Kidney capillary endothelial cell (primary cell): ENCODE data around the gene TMEM167A.

Experiments
- DNase-seq: peaks from one replicate; pipeline ENCODE4 v3.0.0-alpha.2; 2018; ENCODE audit warnings: low spot score

TMEM167A gene, protein sequence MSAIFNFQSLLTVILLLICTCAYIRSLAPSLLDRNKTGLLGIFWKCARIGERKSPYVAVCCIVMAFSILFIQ

GRCh38 chr5:83076742-83077661 is at the start of gene TMEM167A, which contains the start of gene XRCC4:
TSS of gene TMEM167A (minus strand) at chr5:83077394. CDS start at chr5:83077323, 71 bp downstream.
TSS of gene XRCC4 (plus strand) at chr5:83077547. CDS start at chr5:83104920, 27,373 bp downstream.
- DNase-seq, result peak; percentile 97

- no peak for DNase-seq
These were observed 49.3 kb upstream of the TMEM167A start for GRCh38 chr5:83126501-83126900.

DNA sequence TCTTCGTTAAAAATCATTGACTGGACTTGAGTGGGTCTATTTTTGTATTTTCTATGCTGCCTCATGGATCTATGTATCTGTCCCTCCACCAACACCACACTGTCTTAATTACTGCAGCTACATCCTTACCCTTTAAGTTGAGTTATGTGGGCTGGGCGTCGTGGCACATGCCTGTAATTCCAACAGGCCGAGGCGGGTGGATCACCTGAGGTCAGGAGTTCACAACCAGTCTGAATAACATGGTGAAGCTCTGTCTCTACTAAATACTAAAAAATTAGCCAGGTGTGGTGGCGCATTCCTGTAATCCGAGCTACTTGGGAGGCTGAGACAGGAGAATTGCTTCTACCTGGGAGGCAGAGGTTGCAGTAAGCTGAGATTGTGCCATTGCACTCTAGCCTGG is 48.4 kb upstream of the TMEM167A start:
- DNase-seq, result no peak

- no peak for DNase-seq
These were observed 47.4 kb upstream of the TMEM167A start for GRCh38 chr5:83124593-83124992.

DNA sequence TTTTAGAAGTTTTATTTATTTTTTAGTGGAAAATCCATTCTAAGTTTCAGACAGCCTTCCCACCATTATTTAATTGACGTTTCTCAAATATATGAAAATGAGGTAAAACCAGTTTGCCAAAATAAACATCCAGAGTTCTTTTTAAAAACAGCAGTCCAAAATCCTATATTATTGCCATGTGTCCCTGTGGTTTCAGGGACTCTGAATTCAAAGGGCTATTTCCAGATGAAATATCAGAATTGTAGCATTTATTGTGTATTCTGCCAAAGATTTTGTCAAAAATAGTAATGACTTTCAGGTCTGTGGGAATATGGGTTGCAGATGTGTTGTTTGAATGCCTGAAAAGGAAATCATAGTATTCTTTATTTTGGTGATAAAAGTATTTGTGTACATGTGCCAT is 41.8 kb upstream of the TMEM167A start:
- no peak for DNase-seq

GRCh38 chr5:83118471-83118870 is 41.3 kb upstream of the TMEM167A start:
- DNase-seq, result no peak

- no peak for DNase-seq
These were observed 38.6 kb upstream of the TMEM167A start for GRCh38 chr5:83115816-83116215.

- DNase-seq, result no peak
These were observed 32.2 kb upstream of the TMEM167A start for GRCh38 chr5:83109380-83109779.

GRCh38 chr5:83107692-83108420 is 30.7 kb upstream of the TMEM167A start:
- DNase-seq, result no peak

DNA sequence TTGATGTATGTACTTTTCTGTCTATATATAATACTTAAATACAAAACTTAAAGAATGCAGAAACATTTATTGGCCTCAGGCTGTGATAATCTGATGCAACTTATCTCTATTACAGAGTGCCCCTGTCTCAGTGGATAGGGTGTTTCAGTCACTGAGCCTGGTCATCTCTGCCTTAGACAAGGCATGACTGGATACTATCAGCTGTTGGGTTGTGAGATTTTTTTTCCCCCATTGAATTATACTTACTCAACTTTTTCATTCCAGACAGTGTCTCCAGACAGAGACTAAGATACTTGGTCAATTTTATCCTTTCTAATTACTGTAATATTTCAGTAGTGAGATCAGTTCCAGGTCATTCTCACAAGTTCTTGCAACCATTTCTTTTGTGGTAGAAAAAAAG is 26.8 kb upstream of the TMEM167A start:
- no peak for DNase-seq

GRCh38 chr5:83102364-83102980 is 25.3 kb upstream of the TMEM167A start:
- no peak for DNase-seq

DNA sequence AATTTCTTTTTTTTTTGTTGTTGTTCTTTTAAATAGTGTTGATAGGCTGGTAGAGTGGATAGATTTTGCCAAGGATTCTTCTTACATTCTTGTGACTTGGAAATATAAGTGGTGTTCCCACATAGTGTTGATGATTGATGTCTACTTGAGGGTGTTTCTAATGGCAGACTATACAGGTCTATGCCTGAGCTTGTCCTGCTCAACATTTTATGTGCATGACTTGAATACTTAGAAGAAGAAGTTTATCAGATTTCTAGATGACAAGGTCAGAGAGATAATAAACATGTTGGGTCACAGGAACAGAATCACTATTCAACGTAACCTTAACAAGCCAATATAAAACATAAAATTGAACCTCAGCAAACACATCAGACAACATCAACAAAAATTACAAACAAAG is 24.3 kb upstream of the TMEM167A start:
- DNase-seq, result no peak

DNA sequence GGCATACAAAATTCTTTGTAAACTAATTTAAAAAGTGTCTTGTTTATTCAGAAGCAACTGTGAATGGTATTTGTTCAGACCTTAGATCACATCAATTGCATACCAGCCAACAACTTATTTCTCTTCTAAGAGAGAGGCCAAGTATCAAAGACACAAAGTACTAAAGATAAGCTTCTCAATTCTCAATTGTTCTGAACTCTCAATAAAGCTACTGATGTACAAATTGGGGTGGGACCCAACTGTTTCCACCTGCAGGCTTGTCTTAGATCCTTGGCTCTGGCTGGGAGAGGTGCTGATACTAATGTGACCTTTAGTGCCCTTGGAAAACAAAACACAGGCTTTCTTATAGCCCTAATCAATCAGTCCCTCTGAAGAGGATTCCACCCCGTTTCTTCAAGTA is 22.3 kb upstream of the TMEM167A start:
- DNase-seq, result no peak

- no peak for DNase-seq
These were observed 21.8 kb upstream of the TMEM167A start for GRCh38 chr5:83099001-83099400.

DNA sequence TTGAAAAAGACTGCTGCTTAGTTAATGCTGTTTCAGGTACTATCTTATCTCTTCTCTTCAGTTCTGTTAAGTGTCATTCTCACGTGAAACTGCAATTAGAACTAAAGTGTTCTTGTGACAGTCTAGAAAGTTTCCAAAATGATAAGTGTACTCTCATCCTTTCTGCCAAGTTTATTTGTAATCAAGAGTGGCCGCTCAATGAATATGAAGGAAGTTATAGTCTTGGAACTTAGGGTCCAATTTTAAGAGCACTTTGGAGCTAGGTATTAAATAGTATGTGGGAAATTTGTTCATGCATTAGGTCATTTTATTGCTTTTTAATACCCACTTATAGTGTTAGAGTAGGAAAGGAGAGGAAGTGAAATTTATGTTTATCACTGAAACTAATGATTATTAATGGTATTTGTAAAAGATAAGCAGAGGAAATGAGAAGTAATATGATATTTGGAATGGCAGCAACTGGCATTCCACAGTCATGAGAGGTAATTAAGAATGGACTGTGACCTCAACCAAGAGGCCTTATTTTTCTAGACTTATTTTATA is 20.6 kb upstream of the TMEM167A start:
- peak; percentile 11 for DNase-seq

GRCh38 chr5:83096660-83097339 is 19.6 kb upstream of the TMEM167A start:
- no peak for DNase-seq

GRCh38 chr5:83095957-83096539 is 18.9 kb upstream of the TMEM167A start:
- DNase-seq, result peak; percentile 69

- no peak for DNase-seq
These were observed 18.2 kb upstream of the TMEM167A start for GRCh38 chr5:83095163-83095956.

DNA sequence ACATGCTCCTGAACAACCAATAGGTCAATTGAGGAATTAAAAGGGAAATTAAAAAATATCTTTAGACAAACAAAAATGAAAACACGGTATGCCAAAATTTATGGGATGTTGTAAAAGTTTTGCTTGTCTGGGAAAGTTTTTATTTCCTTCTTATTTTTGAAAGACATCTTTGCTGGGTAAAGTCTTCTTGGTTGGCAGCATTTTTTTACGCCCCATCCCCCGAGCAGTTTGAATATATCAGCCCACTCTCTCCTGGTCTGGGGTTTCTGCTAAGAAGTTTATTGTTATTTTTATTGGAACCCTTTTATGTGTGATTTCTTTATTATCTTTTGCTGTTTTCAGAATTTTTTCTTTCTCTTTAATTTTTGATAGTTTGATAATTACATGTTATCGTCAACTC is 16.5 kb upstream of the TMEM167A start:
- DNase-seq, result no peak

- no peak for DNase-seq
These were observed 15.4 kb upstream of the TMEM167A start for GRCh38 chr5:83092619-83093018.
